Esophagus muscularis mucosa (tissue), 4 donors: ENCODE results near the gene MEF2A. TPM values are rescaled to one million over a fixed set of nuclear protein-coding genes. Genes with fewer than 3 reads are reported as not detected.

ENCODE experiments used
- DNase-seq: peaks from one replicate; pipeline ENCODE4 v3.0.0-alpha.2; 2017; ENCODE audit errors: extremely low spot score
- H3K27ac ChIP-seq, 4 donors: fragments of 200-600 bp; sonication (generic); replicated peaks in 1 of 4; 1 replicate in 3 of 4; 2 replicates in 1 of 4; pipeline ENCODE4 v1.5.1; 2016 to 2019; ENCODE audit warnings: mild to moderate bottlenecking in 1 of 4
- H3K27me3 ChIP-seq, 4 donors: fragments of 200-600 bp; sonication (generic); one replicate each; pipeline versions ENCODE4 v1.5.1 to v1.6.0; 2016 to 2019
- H3K36me3 ChIP-seq, 4 donors: fragments of 200-600 bp; sonication (generic); one replicate each; pipeline ENCODE4 v1.5.1; 2016 to 2019
- H3K4me1 ChIP-seq, 4 donors: fragments of 200-600 bp; sonication (generic); one replicate each; pipeline ENCODE4 v1.5.1; 2016 to 2019
- H3K4me3 ChIP-seq, 4 donors: fragments of 200-600 bp; sonication (generic); 1 replicate in 2 of 4; 2 replicates in 2 of 4; pipeline ENCODE4 v1.5.1; 2016 to 2019; ENCODE audit warnings: mild to moderate bottlenecking in 4 of 4, moderate library complexity in 1 of 4
- H3K9me3 ChIP-seq, 4 donors: fragments of 200-600 bp; sonication (generic); 1 replicate in 3 of 4; 2 replicates in 1 of 4; pipeline ENCODE4 v1.5.1; 2016 to 2019
- CTCF ChIP-seq, 3 experiments: fragments of 200-600 bp in 2 of 3; fragments of 450-650 bp in 1 of 3; sonication (generic) in 2 of 3; IDR thresholded peaks; one replicate each; pipeline ENCODE4 v1.5.1; 2017 to 2019; ENCODE audit warnings: antibody characterized with exemption in 3 of 3, mild to moderate bottlenecking in 2 of 3, moderate library complexity in 1 of 3
- EP300 ChIP-seq: sonication (generic); formaldehyde crosslinking; IDR thresholded peaks from one replicate; pipeline ENCODE4 v1.6.1; 2017; ENCODE audit warnings: antibody characterized with exemption
- POLR2A ChIP-seq: fragments of 450-650 bp; IDR thresholded peaks from one replicate; pipeline ENCODE4 v1.6.1; 2017; ENCODE audit warnings: antibody characterized with exemption, moderate library complexity, mild to moderate bottlenecking, low read depth
- POLR2AphosphoS5 ChIP-seq, 2 donors: sonication (generic); formaldehyde crosslinking; IDR thresholded peaks; one replicate each; pipeline ENCODE4 v1.6.1; 2017; ENCODE audit warnings: antibody characterized with exemption in 2 of 2
- WGBS: methylation state at CpG from one replicate; pipeline ENCODE4 v1.1.5; 2018; 5-methylcytosine and 5-hydroxymethylcytosine counted together
- intact Hi-C: fragments of 100-400 bp; cut with DNase I; formaldehyde crosslinking; loops from one replicate; pipeline ENCODE4 v1.15.1; 2023
- total RNA-seq, 4 donors: library from RNA; depleted of rRNA; stranded (reverse); fragments of >200 nt; gene quantifications; one replicate each; pipeline versions ENCODE4 v1.1.0 to v1.2.1, GENCODE V29; 2016

MEF2A gene
- total RNA-seq, 4 donors from 2014 or later: 63.1 to 76.7 (median 73.3) TPM

GRCh38 chr15:99614749-99615288, 49.0 kb downstream of the MEF2A start:
- TF ChIP-seq EP300 (no peak), POLR2AphosphoS5 (IDR thresholded peaks at IDR 0.05) (no peak), CTCF (IDR thresholded peaks at IDR 0.05) (no peak), POLR2A (no peak)
- no peaks in the 10 kb centered on the region for H3K9me3 ChIP-seq
- no peak overlapping the region for H3K27ac ChIP-seq
- 33% methylated on average over 1 of the region's 1 CpG for WGBS
- DNase-seq: no peak
- no peaks in the 10 kb centered on the region for H3K36me3 ChIP-seq
- intact Hi-C loops: no loop called here
- H3K27me3 ChIP-seq: no peaks in the 10 kb centered on the region
- peaks cover 67 to 81% (median 71%) of the 10 kb centered on the region in 4 donors for H3K4me1 ChIP-seq
- H3K4me3 ChIP-seq: no peak overlapping the region

DNA sequence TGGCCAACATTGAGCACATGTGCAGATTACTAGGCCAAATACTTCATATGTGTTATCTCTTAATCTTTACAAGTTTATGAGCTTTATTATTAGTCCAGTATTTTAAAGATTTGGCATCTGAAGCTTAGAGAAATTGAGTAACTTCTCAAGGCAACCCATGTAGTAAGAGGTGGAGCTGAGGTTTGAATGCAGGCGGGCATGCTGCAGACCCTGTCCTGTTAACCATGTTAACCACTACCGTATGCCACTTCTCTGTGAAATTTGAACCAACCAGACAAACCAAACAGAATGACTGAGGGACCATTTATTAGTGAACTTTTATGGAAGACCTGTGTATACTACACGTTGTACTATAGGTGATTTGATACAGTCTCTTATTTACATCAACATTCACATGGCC, 49.7 kb downstream of the MEF2A start:
- DNase-seq: no peak
- H3K4me3 ChIP-seq: no peak overlapping the region
- no peaks in the 10 kb centered on the region for H3K9me3 ChIP-seq
- H3K4me1 ChIP-seq: peaks cover 70 to 83% (median 74%) of the 10 kb centered on the region in 4 donors
- H3K27me3 ChIP-seq: no peaks in the 10 kb centered on the region
- WGBS: 98% methylated on average over 3 of the region's 3 CpGs
- no peaks in the 10 kb centered on the region for H3K36me3 ChIP-seq
- intact Hi-C loops: no loop called here
- TF ChIP-seq POLR2AphosphoS5 (IDR thresholded peaks at IDR 0.05) (no peak), EP300 (no peak), CTCF (IDR thresholded peaks at IDR 0.05) (no peak), POLR2A (no peak)
- H3K27ac ChIP-seq: no peak overlapping the region

- no peak for TF ChIP-seq CTCF (IDR thresholded peaks at IDR 0.05)
- no peak for TF ChIP-seq POLR2A
- no peak for TF ChIP-seq POLR2AphosphoS5 (IDR thresholded peaks at IDR 0.05)
- no peak for TF ChIP-seq EP300
- H3K36me3 ChIP-seq: no peaks in the 10 kb centered on the region
- H3K4me3 ChIP-seq: no peak overlapping the region
- no peaks in the 10 kb centered on the region for H3K9me3 ChIP-seq
- intact Hi-C loops: no loop called here
- H3K27ac ChIP-seq: no peak overlapping the region
- H3K27me3 ChIP-seq: no peaks in the 10 kb centered on the region
- peaks cover 67 to 77% (median 73%) of the 10 kb centered on the region in 4 donors for H3K4me1 ChIP-seq
- 93% methylated on average over 2 of the region's 2 CpGs for WGBS
- no peak for DNase-seq
Measured at GRCh38 chr15:99616129-99616528, 50.3 kb downstream of the MEF2A start.

GRCh38 chr15:99616773-99617342, 51.1 kb downstream of the MEF2A start:
- no peaks in the 10 kb centered on the region for H3K36me3 ChIP-seq
- TF ChIP-seq EP300: no peak
- TF ChIP-seq POLR2AphosphoS5 (IDR thresholded peaks at IDR 0.05): no peak
- no peak for TF ChIP-seq CTCF (IDR thresholded peaks at IDR 0.05)
- TF ChIP-seq POLR2A: no peak
- H3K4me3 ChIP-seq: no peak overlapping the region
- H3K4me1 ChIP-seq: peaks cover 64 to 74% (median 70%) of the 10 kb centered on the region in 4 donors
- peak overlapping the region in 1 of 4 donors; percentile 4 for H3K27ac ChIP-seq
- 77% methylated on average over 3 of the region's 3 CpGs for WGBS
- H3K9me3 ChIP-seq: no peaks in the 10 kb centered on the region
- no peak for DNase-seq
- intact Hi-C loops: no loop called here
- H3K27me3 ChIP-seq: no peaks in the 10 kb centered on the region
